H9 (cell line): Measurements from ENCODE around the gene ATF2. TPM values are rescaled to one million over a fixed set of nuclear protein-coding genes. Genes with fewer than 3 reads are reported as not detected.

Source experiments
- DNase-seq: peaks from one replicate; pipeline ENCODE4 v3.0.0-alpha.2; 2017
- H2AFZ ChIP-seq: one replicate; pipeline ENCODE4 v1.6.1; 2013; ENCODE audit warnings: mild to moderate bottlenecking, low read length, control low read depth, moderate library complexity
- H2AK5ac ChIP-seq: 2 replicates; pipeline ENCODE4 v1.6.1; 2013; ENCODE audit warnings: low read length, control low read depth, mixed read lengths; ENCODE audit not compliant: insufficient read length
- H2BK120ac ChIP-seq: one replicate; pipeline ENCODE4 v1.6.1; 2013; ENCODE audit warnings: low read depth, mild to moderate bottlenecking, low read length, control low read depth, inconsistent platforms; ENCODE audit not compliant: poor library complexity, severe bottlenecking
- H2BK12ac ChIP-seq: 2 replicates; pipeline ENCODE4 v1.6.1; 2013; ENCODE audit warnings: low read length, control low read depth, mixed read lengths, low read depth; ENCODE audit not compliant: insufficient read length
- H2BK15ac ChIP-seq: 2 replicates; pipeline ENCODE4 v1.6.1; 2013; ENCODE audit warnings: low read depth, low read length, control low read depth
- H2BK20ac ChIP-seq: one replicate; pipeline ENCODE4 v1.6.1; 2013; ENCODE audit warnings: low read depth, mild to moderate bottlenecking, low read length, control low read depth, inconsistent platforms; ENCODE audit not compliant: poor library complexity, severe bottlenecking
- H2BK5ac ChIP-seq: 2 replicates; pipeline ENCODE4 v1.6.1; 2013; ENCODE audit warnings: low read length, control low read depth, mixed read lengths; ENCODE audit not compliant: insufficient read length
- H3K14ac ChIP-seq: 2 replicates; pipeline ENCODE4 v1.6.1; 2013; ENCODE audit warnings: low read length, control low read depth; ENCODE audit not compliant: insufficient read depth
- H3K18ac ChIP-seq: 2 replicates; pipeline ENCODE4 v1.6.1; 2013; ENCODE audit warnings: low read depth, mild to moderate bottlenecking, mixed read lengths, low read length, control low read depth; ENCODE audit not compliant: insufficient read length
- H3K23ac ChIP-seq: 2 replicates; pipeline ENCODE4 v1.6.1; 2013; ENCODE audit warnings: low read length, control low read depth, mixed read lengths, low read depth; ENCODE audit not compliant: insufficient read length
- H3K23me2 ChIP-seq: 2 replicates; pipeline ENCODE4 v1.6.1; 2013; ENCODE audit warnings: low read depth, mild to moderate bottlenecking, mixed read lengths, low read length, control low read depth; ENCODE audit not compliant: insufficient read length, poor library complexity, severe bottlenecking
- H3K27ac ChIP-seq: 2 replicates; pipeline ENCODE4 v1.5.1; 2013; ENCODE audit warnings: low read length, control low read depth, mixed read lengths, low read depth; ENCODE audit not compliant: insufficient read length
- H3K27me3 ChIP-seq: 2 replicates; pipeline ENCODE4 v1.6.1; 2013; ENCODE audit warnings: low read length, control low read depth, inconsistent platforms; ENCODE audit not compliant: insufficient read depth
- H3K4ac ChIP-seq: 2 replicates; pipeline ENCODE4 v1.6.1; 2013; ENCODE audit warnings: low read depth, mild to moderate bottlenecking, control low read depth, inconsistent platforms, low read length, moderate library complexity
- H3K4me1 ChIP-seq: 2 replicates; pipeline ENCODE4 v1.6.1; 2013; ENCODE audit warnings: low read length, control low read depth, inconsistent platforms; ENCODE audit not compliant: insufficient read depth
- H3K4me2 ChIP-seq: 2 replicates; pipeline ENCODE4 v1.6.1; 2013; ENCODE audit warnings: low read length, control low read depth, mixed read lengths; ENCODE audit not compliant: insufficient read length, insufficient read depth
- H3K56ac ChIP-seq: 2 replicates; pipeline ENCODE4 v1.6.1; 2013; ENCODE audit warnings: low read depth, mild to moderate bottlenecking, mixed read lengths, low read length, control low read depth; ENCODE audit not compliant: insufficient read length
- H3K79me1 ChIP-seq: 2 replicates; pipeline ENCODE4 v1.6.1; 2013; ENCODE audit warnings: low read depth, mild to moderate bottlenecking, moderate library complexity, low read length, control low read depth, inconsistent platforms; ENCODE audit not compliant: insufficient read depth, poor library complexity, severe bottlenecking
- H3K79me2 ChIP-seq: 2 replicates; pipeline ENCODE4 v1.6.1; 2013; ENCODE audit warnings: low read length, control low read depth, inconsistent platforms; ENCODE audit not compliant: insufficient read depth
- H3K9ac ChIP-seq: 2 replicates; pipeline ENCODE4 v1.6.1; 2013; ENCODE audit warnings: low read length, control low read depth, mixed read lengths; ENCODE audit not compliant: insufficient read length; ENCODE audit errors: extremely low read depth
- H3K9me3 ChIP-seq: one replicate; pipeline ENCODE4 v1.6.1; 2013; ENCODE audit warnings: low read depth, low read length, inconsistent platforms; ENCODE audit not compliant: control insufficient read depth
- H3T11ph ChIP-seq: one replicate; pipeline ENCODE4 v1.6.1; 2013; ENCODE audit warnings: mild to moderate bottlenecking, low read length, control low read depth, inconsistent platforms
- H4K20me1 ChIP-seq: one replicate; pipeline ENCODE4 v1.6.1; 2013; ENCODE audit not compliant: control insufficient read depth, insufficient read length, insufficient read depth
- H4K5ac ChIP-seq: 2 replicates; pipeline ENCODE4 v1.6.1; 2013; ENCODE audit warnings: low read depth, mild to moderate bottlenecking, mixed read lengths, low read length, control low read depth; ENCODE audit not compliant: insufficient read length
- H4K8ac ChIP-seq: replicated peaks from 2 replicates; pipeline ENCODE4 v1.6.1; 2013; ENCODE audit warnings: low read length, control low read depth, mixed read lengths, low read depth; ENCODE audit not compliant: insufficient read length
- H4K91ac ChIP-seq: 2 replicates; pipeline ENCODE4 v1.6.1; 2013; ENCODE audit warnings: low read depth, mild to moderate bottlenecking, moderate library complexity, mixed read lengths, low read length, control low read depth; ENCODE audit not compliant: insufficient read length
- H3K27ac Mint-ChIP-seq, 3 experiments: 2 replicates in 2 of 3; 3 replicates in 1 of 3; pipeline ENCODE4 v1.8.0; 2020 to 2021; ENCODE audit warnings: mixed read lengths in 3 of 3, mild to moderate bottlenecking in 1 of 3, moderate library complexity in 1 of 3
- H3K27me3 Mint-ChIP-seq: 2 replicates; pipeline ENCODE4 v1.8.0; 2021; ENCODE audit warnings: low read depth, mild to moderate bottlenecking, moderate library complexity, mixed read lengths
- H3K36me3 Mint-ChIP-seq, 3 experiments: 2 replicates in 2 of 3; 3 replicates in 1 of 3; pipeline ENCODE4 v1.8.0; 2020 to 2021; ENCODE audit warnings: low read depth in 3 of 3, mixed read lengths in 3 of 3; ENCODE audit not compliant: insufficient read depth in 1 of 3
- H3K4me1 Mint-ChIP-seq, 2 experiments: 2 replicates each; pipeline ENCODE4 v1.8.0; 2020; ENCODE audit warnings: mixed read lengths in 2 of 2
- H3K4me3 Mint-ChIP-seq, 2 experiments: 2 replicates in 1 of 2; 3 replicates in 1 of 2; pipeline ENCODE4 v1.8.0; 2020 to 2021; ENCODE audit warnings: mild to moderate bottlenecking in 2 of 2, mixed read lengths in 2 of 2, moderate library complexity in 1 of 2
- H3K9me3 Mint-ChIP-seq, 2 experiments: 2 replicates in 1 of 2; 3 replicates in 1 of 2; pipeline ENCODE4 v1.8.0; 2020; ENCODE audit warnings: mild to moderate bottlenecking in 2 of 2, mixed read lengths in 2 of 2, moderate library complexity in 1 of 2
- WGBS: extraction: QIAGEN DNeasy Blood & Tissue Kit; methylation state at CpG from one replicate; pipeline ENCODE4 v1.1.7; 2013; ENCODE audit warnings: missing lambda C conversion rate, low lambda C conversion rate, mixed read lengths; ENCODE audit not compliant: insufficient read length; ENCODE audit errors: extremely low coverage; 5-methylcytosine and 5-hydroxymethylcytosine counted together
- total RNA-seq: library from RNA; stranded (reverse); gene quantifications from 2 replicates; pipeline ENCODE4 v1.2.1, GENCODE V29; 2021
- TF ChIP-seq, protein P1 (sequence below): fragments of 200-600 bp; sonication (generic); conservative IDR thresholded peaks from 3 replicates; pipeline ENCODE4 v1.8.0; 2021; ENCODE audit warnings: antibody characterized with exemption, mild to moderate bottlenecking

ATF2 gene
- total RNA-seq, 1 experiment from 2014 or later: 40.9 TPM

DNA sequence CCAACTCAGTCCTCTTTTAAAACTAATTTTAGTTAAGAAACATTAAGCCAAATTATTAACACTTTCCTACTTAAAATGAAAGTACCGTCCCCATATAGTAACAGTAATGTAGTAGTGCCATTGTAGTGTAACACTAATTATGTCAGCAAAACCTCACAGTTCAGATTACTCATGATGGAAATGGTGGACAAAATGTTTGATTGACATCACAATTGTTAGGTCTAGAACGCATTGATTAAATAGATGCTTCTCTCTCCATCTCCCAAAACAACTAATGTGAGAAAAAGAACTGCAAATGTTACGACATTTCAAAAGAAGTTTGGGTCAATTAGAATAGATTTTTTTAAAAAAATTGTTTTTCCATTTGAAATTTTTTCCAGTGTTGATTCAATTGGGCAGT is 1.2 kb upstream of the ATF2 start:
- H3K27me3 Mint-ChIP-seq: no peaks in the 10 kb centered on the region
- no peak overlapping the region for H3K9ac ChIP-seq
- H4K91ac ChIP-seq: no peak overlapping the region
- no peak overlapping the region for H3K18ac ChIP-seq
- H3K27me3 ChIP-seq: no peaks in the 10 kb centered on the region
- H2AFZ ChIP-seq: no peak overlapping the region
- no peak overlapping the region for H2BK120ac ChIP-seq
- H3K9me3 Mint-ChIP-seq: no peaks in the 10 kb centered on the region; a peak in 1 of 5 replicates
- H4K5ac ChIP-seq: no peak overlapping the region
- H3K36me3 Mint-ChIP-seq: peaks cover 0 to 2% (median 2%) of the 10 kb centered on the region in 3 experiments; a peak in 6 of 7 replicates
- no peak overlapping the region for H2AK5ac ChIP-seq
- no peak overlapping the region for H3K27ac ChIP-seq
- no peak overlapping the region for H3K27ac Mint-ChIP-seq
- H4K20me1 ChIP-seq: no peaks in the 10 kb centered on the region
- no peak overlapping the region for H2BK15ac ChIP-seq
- TF ChIP-seq, protein P1, sequence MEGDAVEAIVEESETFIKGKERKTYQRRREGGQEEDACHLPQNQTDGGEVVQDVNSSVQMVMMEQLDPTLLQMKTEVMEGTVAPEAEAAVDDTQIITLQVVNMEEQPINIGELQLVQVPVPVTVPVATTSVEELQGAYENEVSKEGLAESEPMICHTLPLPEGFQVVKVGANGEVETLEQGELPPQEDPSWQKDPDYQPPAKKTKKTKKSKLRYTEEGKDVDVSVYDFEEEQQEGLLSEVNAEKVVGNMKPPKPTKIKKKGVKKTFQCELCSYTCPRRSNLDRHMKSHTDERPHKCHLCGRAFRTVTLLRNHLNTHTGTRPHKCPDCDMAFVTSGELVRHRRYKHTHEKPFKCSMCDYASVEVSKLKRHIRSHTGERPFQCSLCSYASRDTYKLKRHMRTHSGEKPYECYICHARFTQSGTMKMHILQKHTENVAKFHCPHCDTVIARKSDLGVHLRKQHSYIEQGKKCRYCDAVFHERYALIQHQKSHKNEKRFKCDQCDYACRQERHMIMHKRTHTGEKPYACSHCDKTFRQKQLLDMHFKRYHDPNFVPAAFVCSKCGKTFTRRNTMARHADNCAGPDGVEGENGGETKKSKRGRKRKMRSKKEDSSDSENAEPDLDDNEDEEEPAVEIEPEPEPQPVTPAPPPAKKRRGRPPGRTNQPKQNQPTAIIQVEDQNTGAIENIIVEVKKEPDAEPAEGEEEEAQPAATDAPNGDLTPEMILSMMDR: no peak
- H3K23ac ChIP-seq: no peak overlapping the region
- no peaks in the 10 kb centered on the region for H3K4me1 ChIP-seq
- H2BK20ac ChIP-seq: no peak overlapping the region
- H3K23me2 ChIP-seq: no peaks in the 10 kb centered on the region
- no peak overlapping the region for H2BK12ac ChIP-seq
- peaks cover 13 to 19% of the 10 kb centered on the region in 2 experiments for H3K4me1 Mint-ChIP-seq
- H4K8ac ChIP-seq: no peak overlapping the region
- H3K4me3 Mint-ChIP-seq: peak overlapping the region; percentile 99 to 100
- H3K4me2 ChIP-seq: peak overlapping the region; percentile 51
- no peak overlapping the region for H3K14ac ChIP-seq
- no peak overlapping the region for H3T11ph ChIP-seq
- no peak overlapping the region for H3K4ac ChIP-seq
- H3K79me1 ChIP-seq: peaks cover 5% of the 10 kb centered on the region
- no peak for DNase-seq
- no peak overlapping the region for H2BK5ac ChIP-seq
- no peaks in the 10 kb centered on the region for H3K9me3 ChIP-seq
- peaks cover 18% of the 10 kb centered on the region for H3K79me2 ChIP-seq
- H3K56ac ChIP-seq: no peak overlapping the region
- no CpG with 5 or more reads among the region's 3 CpGs for WGBS
